Measurements from ENCODE around the gene SNX32. TPM values are rescaled to one million over a fixed set of nuclear protein-coding genes. Genes with fewer than 3 reads are reported as not detected.

Gene SNX32
- total and polyA plus RNA-seq, 2 of the 13 experiments (the other 11 are each of a cell fraction or from before 2014, with no cell fraction given): 0.09 to 0.34 TPM

GRCh38 chr11:65859095-65859811 is 25.5 kb downstream of the SNX32 start (continued):
- TF ChIP-seq ZNF260 (CRISPR knock-in tag; IDR thresholded peaks at IDR 0.05; ENCODE audit: borderline replicate concordance, low read depth): no peak
- TF ChIP-seq ELF3 (CRISPR knock-in tag; IDR thresholded peaks at IDR 0.05): peak; percentile 67
- TF ChIP-seq YY1 (IDR thresholded peaks at IDR 0.05; ENCODE audit: insufficient read depth, insufficient replicate concordance, low read depth, low read length): peak; percentile 15
- TF ChIP-seq ZBTB7B (CRISPR knock-in tag; IDR thresholded peaks at IDR 0.05): peak; percentile 84; the same call in 1 of the 2 replicates
- 0 out of 2 replicates have a peak, but pooled peaks have one; percentile 61 for TF ChIP-seq ZNF556 (CRISPR knock-in tag; IDR thresholded peaks at IDR 0.05; ENCODE audit: borderline replicate concordance)
- peak; percentile 76 for TF ChIP-seq ZNF687 (CRISPR knock-in tag; IDR thresholded peaks at IDR 0.05)
- TF ChIP-seq SKIL (CRISPR knock-in tag; IDR thresholded peaks at IDR 0.05; ENCODE audit: borderline replicate concordance): no peak
- TF ChIP-seq ZBTB33 (CRISPR knock-in tag; IDR thresholded peaks at IDR 0.05): no peak
- TF ChIP-seq ZNF253 (CRISPR knock-in tag; IDR thresholded peaks at IDR 0.05; ENCODE audit: borderline replicate concordance): no peak
- no peak for TF ChIP-seq ZNF326 (CRISPR knock-in tag; IDR thresholded peaks at IDR 0.05; ENCODE audit: borderline replicate concordance)
- TF ChIP-seq ZNF382 (CRISPR knock-in tag; IDR thresholded peaks at IDR 0.05; ENCODE audit: borderline replicate concordance): no peak
- no peak for TF ChIP-seq GTF3A (CRISPR knock-in tag; conservative IDR thresholded peaks at IDR 0.05)
- TF ChIP-seq ELF1 (CRISPR knock-in tag; IDR thresholded peaks at IDR 0.05): peak; percentile 89
- TF ChIP-seq ZBTB21 (CRISPR knock-in tag; IDR thresholded peaks at IDR 0.05): no peak
- peak; percentile 98 for TF ChIP-seq SRF (IDR thresholded peaks at IDR 0.05; ENCODE audit: low read depth, low read length)
- no peak for TF ChIP-seq ZFP62 (CRISPR knock-in tag; IDR thresholded peaks at IDR 0.05)
- no peak for TF ChIP-seq MIER3 (CRISPR knock-in tag; IDR thresholded peaks at IDR 0.05; ENCODE audit: borderline replicate concordance)
- no peak for TF ChIP-seq ZNF513 (CRISPR knock-in tag; conservative IDR thresholded peaks at IDR 0.05)
- no peak for TF ChIP-seq U2AF1 (optimal IDR thresholded peaks at IDR 0.05; ENCODE audit: low read depth, low read length)
- peak; percentile 66 for TF ChIP-seq TAF1 (CRISPR knock-in tag; IDR thresholded peaks at IDR 0.05)
